Transverse colon (tissue), 3 donors: ENCODE measurements around the gene RGS9.

ENCODE experiments used
- POLR2A ChIP-seq: fragments of 450-650 bp; IDR thresholded peaks from one replicate; pipeline ENCODE4 v1.6.1; 2016; ENCODE audit warnings: antibody characterized with exemption, mild to moderate bottlenecking, moderate library complexity
- TF ChIP-seq, protein P1 (sequence below), 5 experiments: fragments of 200-600 bp in 3 of 5; fragments of 450-650 bp in 2 of 5; sonication (generic) in 3 of 5; IDR thresholded peaks; 1 replicate in 2 of 5; 2 replicates in 3 of 5; pipeline ENCODE4 v1.5.1; 2016 to 2017; ENCODE audit warnings: antibody characterized with exemption in 5 of 5, inconsistent platforms in 3 of 5, mild to moderate bottlenecking in 2 of 5, moderate library complexity in 1 of 5

DNA sequence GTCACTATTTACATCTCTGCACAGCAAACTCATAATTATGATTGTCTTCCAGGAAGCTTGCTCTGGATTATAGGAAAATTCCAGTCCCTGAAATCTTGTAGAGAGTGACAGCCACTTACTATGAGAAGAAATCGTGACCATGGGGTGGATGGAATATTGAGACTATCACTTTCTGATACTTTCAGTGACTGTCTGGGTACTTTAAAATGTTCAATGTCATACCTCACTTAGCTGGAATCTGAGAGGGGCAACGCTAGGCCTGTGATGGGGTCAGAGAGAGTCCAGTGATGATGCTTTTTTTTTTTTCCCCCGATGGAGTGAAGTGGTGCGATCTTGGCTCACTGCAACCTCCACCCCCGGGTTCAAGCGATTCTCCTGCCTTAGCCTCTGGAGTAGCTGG is 32.2 kb upstream of the RGS9 start:
- TF ChIP-seq POLR2A = no peak
- TF ChIP-seq, protein P1, sequence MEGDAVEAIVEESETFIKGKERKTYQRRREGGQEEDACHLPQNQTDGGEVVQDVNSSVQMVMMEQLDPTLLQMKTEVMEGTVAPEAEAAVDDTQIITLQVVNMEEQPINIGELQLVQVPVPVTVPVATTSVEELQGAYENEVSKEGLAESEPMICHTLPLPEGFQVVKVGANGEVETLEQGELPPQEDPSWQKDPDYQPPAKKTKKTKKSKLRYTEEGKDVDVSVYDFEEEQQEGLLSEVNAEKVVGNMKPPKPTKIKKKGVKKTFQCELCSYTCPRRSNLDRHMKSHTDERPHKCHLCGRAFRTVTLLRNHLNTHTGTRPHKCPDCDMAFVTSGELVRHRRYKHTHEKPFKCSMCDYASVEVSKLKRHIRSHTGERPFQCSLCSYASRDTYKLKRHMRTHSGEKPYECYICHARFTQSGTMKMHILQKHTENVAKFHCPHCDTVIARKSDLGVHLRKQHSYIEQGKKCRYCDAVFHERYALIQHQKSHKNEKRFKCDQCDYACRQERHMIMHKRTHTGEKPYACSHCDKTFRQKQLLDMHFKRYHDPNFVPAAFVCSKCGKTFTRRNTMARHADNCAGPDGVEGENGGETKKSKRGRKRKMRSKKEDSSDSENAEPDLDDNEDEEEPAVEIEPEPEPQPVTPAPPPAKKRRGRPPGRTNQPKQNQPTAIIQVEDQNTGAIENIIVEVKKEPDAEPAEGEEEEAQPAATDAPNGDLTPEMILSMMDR (IDR thresholded peaks at IDR 0.05) = no peak
